Muscle of leg (tissue), 11 donors: ENCODE data around the gene TEX28. TPM values are rescaled to one million over a fixed set of nuclear protein-coding genes. Genes with fewer than 3 reads are reported as not detected.
"Not testable (repeated sequence)": the region's sequence is repeated elsewhere in the genome, so short reads cannot be mapped to it uniquely, and the experiment has no call there.

Source experiments
- DNase-seq: peaks from one replicate; pipeline ENCODE4 v3.0.0; 2013
- H3K27ac ChIP-seq: one replicate; pipeline ENCODE4 v1.5.1; 2013; ENCODE audit warnings: mild to moderate bottlenecking, low read length, control low read depth
- H3K27me3 ChIP-seq: one replicate; pipeline ENCODE4 v1.6.1; 2013; ENCODE audit warnings: low read length; ENCODE audit not compliant: control insufficient read depth, insufficient read depth
- H3K36me3 ChIP-seq: one replicate; pipeline ENCODE4 v1.6.1; 2013; ENCODE audit warnings: low read length; ENCODE audit not compliant: control insufficient read depth, insufficient read depth
- H3K4me1 ChIP-seq: one replicate; pipeline ENCODE4 v1.6.1; 2013; ENCODE audit warnings: low read length; ENCODE audit not compliant: control insufficient read depth, insufficient read depth
- H3K4me3 ChIP-seq: one replicate; pipeline ENCODE4 v1.5.1; 2013; ENCODE audit warnings: low read length, control low read depth
- H3K9me3 ChIP-seq: replicated peaks from 2 replicates; pipeline ENCODE4 v1.6.1; 2013; ENCODE audit warnings: low read depth, low read length; ENCODE audit not compliant: control insufficient read depth
- WGBS: methylation state at CpG from one replicate; pipeline ENCODE4 v1.1.5; 2013; ENCODE audit warnings: missing lambda C conversion rate; ENCODE audit not compliant: insufficient coverage; 5-methylcytosine and 5-hydroxymethylcytosine counted together
- polyA plus RNA-seq, 8 donors: library from polyadenylated mRNA; unstranded; fragments of 120-200 nt; gene quantifications; one replicate each; pipeline versions ENCODE4 v1.2.1 to v1.2.3, GENCODE V29; 2013; ENCODE audit warnings: inconsistent platforms in 1 of 8, low replicate concordance in 1 of 8; ENCODE audit not compliant: insufficient read length in 8 of 8, insufficient read depth in 1 of 8
- total RNA-seq: library from RNA; stranded (reverse); fragments of 120-200 nt; gene quantifications from one replicate; pipeline ENCODE4 v1.2.4, GENCODE V29; 2013

The TEX28 gene
- total and polyA plus RNA-seq, 9 donors = not detected

DNA sequence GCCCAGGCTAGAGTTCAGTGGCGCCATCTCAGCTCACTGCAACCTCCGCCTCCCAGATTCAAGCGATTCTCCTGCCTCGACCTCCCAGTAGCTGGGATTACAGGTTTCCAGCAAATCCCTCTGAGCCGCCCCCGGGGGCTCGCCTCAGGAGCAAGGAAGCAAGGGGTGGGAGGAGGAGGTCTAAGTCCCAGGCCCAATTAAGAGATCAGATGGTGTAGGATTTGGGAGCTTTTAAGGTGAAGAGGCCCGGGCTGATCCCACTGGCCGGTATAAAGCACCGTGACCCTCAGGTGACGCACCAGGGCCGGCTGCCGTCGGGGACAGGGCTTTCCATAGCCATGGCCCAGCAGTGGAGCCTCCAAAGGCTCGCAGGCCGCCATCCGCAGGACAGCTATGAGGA lies 37.6 kb downstream of the TEX28 start, which contains the start of gene OPN1MW3:
OPN1MW3 (plus strand) TSS at position 301 of the 400 bp plus-strand sequence; CDS start at position 339, 38 bp downstream.
- H3K27ac ChIP-seq, H3K4me1 ChIP-seq, H3K27me3 ChIP-seq, H3K36me3 ChIP-seq, H3K9me3 ChIP-seq, H3K4me3 ChIP-seq, DNase-seq: not testable (repeated sequence)
- no CpG with 5 or more reads among the region's 17 CpGs for WGBS

GRCh38 chrX:154248076-154248475 lies 46.8 kb downstream of the TEX28 start:
- H3K27ac ChIP-seq = not testable (repeated sequence)

GRCh38 chrX:154247377-154248045 lies 47.4 kb downstream of the TEX28 start:
- not testable (repeated sequence) for H3K36me3 ChIP-seq, H3K9me3 ChIP-seq, H3K27ac ChIP-seq, H3K4me1 ChIP-seq, DNase-seq, H3K4me3 ChIP-seq, H3K27me3 ChIP-seq
- WGBS = no CpG with 5 or more reads among the region's 17 CpGs

More at GRCh38 chrX:154248076-154248475, 46.8 kb downstream of the TEX28 start:
- H3K4me1 ChIP-seq, DNase-seq, H3K4me3 ChIP-seq, H3K36me3 ChIP-seq, H3K9me3 ChIP-seq, H3K27me3 ChIP-seq: not testable (repeated sequence)
- no CpG with 5 or more reads among the region's 10 CpGs for WGBS

GRCh38 chrX:154239982-154240503 lies 54.9 kb downstream of the TEX28 start:
- H3K4me3 ChIP-seq = not testable (repeated sequence)
- 79% methylated on average over 4 of the region's 8 CpGs for WGBS
- peak; percentile 0 for DNase-seq

GRCh38 chrX:154238939-154239559 lies 55.9 kb downstream of the TEX28 start:
- H3K4me3 ChIP-seq, DNase-seq, H3K4me1 ChIP-seq, H3K27ac ChIP-seq, H3K9me3 ChIP-seq, H3K36me3 ChIP-seq, H3K27me3 ChIP-seq: not testable (repeated sequence)
- WGBS = no CpG with 5 or more reads among the region's 11 CpGs

More at GRCh38 chrX:154239982-154240503, 54.9 kb downstream of the TEX28 start:
- H3K9me3 ChIP-seq, H3K36me3 ChIP-seq, H3K4me1 ChIP-seq, H3K27me3 ChIP-seq, H3K27ac ChIP-seq: not testable (repeated sequence)

- no CpG with 5 or more reads among the region's 16 CpGs for WGBS
- not testable (repeated sequence) for H3K4me1 ChIP-seq, H3K27ac ChIP-seq, H3K27me3 ChIP-seq, H3K36me3 ChIP-seq, DNase-seq, H3K9me3 ChIP-seq, H3K4me3 ChIP-seq
Measured at GRCh38 chrX:154233620-154234019, 61.3 kb downstream of the TEX28 start.

DNA sequence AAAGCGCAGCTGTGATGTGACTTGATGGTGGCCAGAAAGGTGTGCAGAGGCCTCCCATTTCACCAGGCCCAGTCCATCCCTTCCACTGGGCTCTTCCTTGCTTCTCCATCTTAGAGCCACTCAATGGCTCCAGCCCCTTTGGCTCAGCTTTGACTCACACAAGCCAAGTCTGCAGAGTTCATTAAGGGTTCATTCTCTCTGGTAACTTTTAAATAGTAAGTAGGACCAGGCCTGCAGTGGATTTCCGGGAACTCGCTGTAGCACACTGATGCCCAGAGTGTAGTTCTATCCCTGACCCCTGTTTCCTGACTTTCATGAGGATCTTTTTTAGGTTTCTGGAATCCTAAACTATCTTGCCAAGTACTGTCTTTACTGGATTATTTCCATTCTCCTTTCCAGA lies 63.5 kb downstream of the TEX28 start:
- not testable (repeated sequence) for H3K4me1 ChIP-seq, H3K9me3 ChIP-seq, H3K36me3 ChIP-seq, H3K27ac ChIP-seq, DNase-seq, H3K4me3 ChIP-seq, H3K27me3 ChIP-seq
- whole genome bisulfite sequencing = no CpG with 5 or more reads among the region's 3 CpGs

- not testable (repeated sequence) for H3K9me3 ChIP-seq, H3K27ac ChIP-seq, H3K27me3 ChIP-seq, H3K36me3 ChIP-seq, H3K4me3 ChIP-seq, H3K4me1 ChIP-seq, DNase-seq
- no CpG with 5 or more reads among the region's 9 CpGs for WGBS
Measured at GRCh38 chrX:154226706-154227105, 68.2 kb downstream of the TEX28 start.

- not testable (repeated sequence) for H3K27me3 ChIP-seq, H3K4me1 ChIP-seq, H3K4me3 ChIP-seq, H3K9me3 ChIP-seq, DNase-seq, H3K27ac ChIP-seq, H3K36me3 ChIP-seq
- no CpG with 5 or more reads among the region's 6 CpGs for WGBS
Measured at GRCh38 chrX:154225292-154225691, 69.6 kb downstream of the TEX28 start.
